ENCODE results near the gene DCST2. TPM values are rescaled to one million over a fixed set of nuclear protein-coding genes. Genes with fewer than 3 reads are reported as not detected.

DCST2 gene
- total and polyA plus RNA-seq, 10 of the 15 experiments (the other 5 are each of a cell fraction or from before 2014, with no cell fraction given), result 0.33 to 0.41 (median 0.36) TPM; not detected in 7

DNA sequence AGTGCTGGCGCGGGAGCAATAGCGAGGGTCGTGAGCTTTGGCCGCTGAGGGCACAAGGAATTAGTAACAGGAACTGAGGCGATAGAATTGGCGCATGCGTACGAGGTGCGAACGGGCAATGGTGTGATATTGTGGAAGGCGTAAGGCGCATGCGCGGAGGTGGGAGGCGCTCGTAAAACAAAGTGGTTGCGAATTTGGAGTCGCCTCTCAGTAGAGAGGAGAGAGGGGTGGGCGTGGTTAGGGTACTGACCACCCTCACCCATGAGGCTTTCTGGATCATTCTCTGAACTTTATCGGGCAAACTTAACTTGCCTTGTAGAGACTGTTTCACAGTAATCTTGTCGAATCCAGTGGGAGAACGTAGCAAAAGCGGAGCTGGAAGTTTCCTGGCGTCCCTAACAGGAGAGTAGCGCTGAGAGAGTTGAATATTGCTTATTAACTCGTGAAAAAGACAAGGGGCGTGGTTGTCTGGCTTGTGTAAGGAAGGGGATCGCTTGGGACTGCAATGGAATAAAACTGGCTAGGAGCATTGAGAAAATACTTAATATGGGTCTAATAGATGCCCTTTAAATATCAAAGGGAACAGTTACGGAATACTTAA is 58.7 kb downstream of the DCST2 start (continued):
- TF ChIP-seq, protein P1, sequence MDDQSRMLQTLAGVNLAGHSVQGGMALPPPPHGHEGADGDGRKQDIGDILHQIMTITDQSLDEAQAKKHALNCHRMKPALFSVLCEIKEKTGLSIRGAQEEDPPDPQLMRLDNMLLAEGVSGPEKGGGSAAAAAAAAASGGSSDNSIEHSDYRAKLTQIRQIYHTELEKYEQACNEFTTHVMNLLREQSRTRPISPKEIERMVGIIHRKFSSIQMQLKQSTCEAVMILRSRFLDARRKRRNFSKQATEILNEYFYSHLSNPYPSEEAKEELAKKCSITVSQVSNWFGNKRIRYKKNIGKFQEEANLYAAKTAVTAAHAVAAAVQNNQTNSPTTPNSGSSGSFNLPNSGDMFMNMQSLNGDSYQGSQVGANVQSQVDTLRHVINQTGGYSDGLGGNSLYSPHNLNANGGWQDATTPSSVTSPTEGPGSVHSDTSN (IDR thresholded peaks at IDR 0.05; ENCODE audit: insufficient replicate concordance, low read depth, low read length), result no peak
- TF ChIP-seq, protein P2, sequence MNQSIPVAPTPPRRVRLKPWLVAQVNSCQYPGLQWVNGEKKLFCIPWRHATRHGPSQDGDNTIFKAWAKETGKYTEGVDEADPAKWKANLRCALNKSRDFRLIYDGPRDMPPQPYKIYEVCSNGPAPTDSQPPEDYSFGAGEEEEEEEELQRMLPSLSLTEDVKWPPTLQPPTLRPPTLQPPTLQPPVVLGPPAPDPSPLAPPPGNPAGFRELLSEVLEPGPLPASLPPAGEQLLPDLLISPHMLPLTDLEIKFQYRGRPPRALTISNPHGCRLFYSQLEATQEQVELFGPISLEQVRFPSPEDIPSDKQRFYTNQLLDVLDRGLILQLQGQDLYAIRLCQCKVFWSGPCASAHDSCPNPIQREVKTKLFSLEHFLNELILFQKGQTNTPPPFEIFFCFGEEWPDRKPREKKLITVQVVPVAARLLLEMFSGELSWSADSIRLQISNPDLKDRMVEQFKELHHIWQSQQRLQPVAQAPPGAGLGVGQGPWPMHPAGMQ (IDR thresholded peaks at IDR 0.05; ENCODE audit: borderline replicate concordance), result no peak
- TF ChIP-seq ZNF217 (IDR thresholded peaks at IDR 0.05), result no peak
- TF ChIP-seq RFX5 (IDR thresholded peaks at IDR 0.05; ENCODE audit: low read depth, low read length), result no peak
- TF ChIP-seq RB1 (IDR thresholded peaks at IDR 0.05; ENCODE audit: borderline replicate concordance), result no peak
- no peak for TF ChIP-seq ZBTB4 (CRISPR knock-in tag; IDR thresholded peaks at IDR 0.05)
- no peak for TF ChIP-seq MEF2A (IDR thresholded peaks at IDR 0.05; ENCODE audit: insufficient read depth, low read depth, low read length)
- TF ChIP-seq CEBPB (IDR thresholded peaks at IDR 0.05; ENCODE audit: borderline replicate concordance in 1 of 2, low read depth in 2 of 2, low read length in 2 of 2), result no peak
- TF ChIP-seq CREM (IDR thresholded peaks at IDR 0.05; ENCODE audit: low read depth), result no peak
- no peak for TF ChIP-seq FOXM1 (IDR thresholded peaks at IDR 0.05; ENCODE audit: low read depth, low read length)
- TF ChIP-seq TARDBP (IDR thresholded peaks at IDR 0.05; ENCODE audit: borderline replicate concordance), result no peak
- peak; percentile 45; the same call in 1 of the 2 replicates for TF ChIP-seq HDGF (IDR thresholded peaks at IDR 0.05)
- no peak for TF ChIP-seq STAT3 (IDR thresholded peaks at IDR 0.05; ENCODE audit: low read depth, low read length)
- no peak for TF ChIP-seq BRCA1 (IDR thresholded peaks at IDR 0.05; ENCODE audit: low read depth, low read length)
- no peak for TF ChIP-seq ZNF384 (IDR thresholded peaks at IDR 0.05; ENCODE audit: borderline replicate concordance, low read depth, low read length)
- TF ChIP-seq ZNF274 (IDR thresholded peaks at IDR 0.05; ENCODE audit: insufficient read depth, insufficient read length), result no peak
- peak; percentile 59; the same call in 1 of the 2 replicates for TF ChIP-seq SPI1 (IDR thresholded peaks at IDR 0.05; ENCODE audit: borderline replicate concordance, insufficient read depth, low read depth, low read length)
- no peak for TF ChIP-seq TBL1XR1 (IDR thresholded peaks at IDR 0.05; ENCODE audit: low read depth, low read length)
- no peak for TF ChIP-seq IKZF2 (IDR thresholded peaks at IDR 0.05)
- TF ChIP-seq IKZF1 (conservative IDR thresholded peaks at IDR 0.05), result peak; percentile 92
- TF ChIP-seq RELA (IDR thresholded peaks at IDR 0.05; ENCODE audit: borderline replicate concordance, partially characterized antibody), result peak; percentile 11
- TF ChIP-seq HSF1 (IDR thresholded peaks at IDR 0.05; ENCODE audit: low read depth, low read length), result peak; percentile 72
